ENCODE results near the gene TBC1D4. TPM values are rescaled to one million over a fixed set of nuclear protein-coding genes. Genes with fewer than 3 reads are reported as not detected.

The TBC1D4 gene
- total and polyA plus RNA-seq, 2 donors from 2014 or later = 14.7 to 51.8 TPM

- no peak for DNase-seq
- no peaks in the 10 kb centered on the region for H3K9me3 ChIP-seq (ENCODE audit: control insufficient read depth in 2 of 3, insufficient read depth in 1 of 3, low read length in 3 of 3)
- TF ChIP-seq CTCF (IDR thresholded peaks at IDR 0.05; ENCODE audit: borderline replicate concordance, extremely low read depth, insufficient read depth) = no peak
- FAIRE-seq = no peak
- no peak overlapping the region for H3K4me3 ChIP-seq (ENCODE audit: low read length in 3 of 3)
- H3K9ac ChIP-seq (ENCODE audit: low read length in 3 of 3) = no peak overlapping the region
- no peaks in the 10 kb centered on the region for H3K27me3 ChIP-seq (ENCODE audit: control insufficient read depth, insufficient read depth, low read length)
- H3K36me3 ChIP-seq (ENCODE audit: control insufficient read depth in 2 of 3, insufficient read depth in 3 of 3, low read length in 3 of 3) = peaks cover 0 to 2% (median 0%) of the 10 kb centered on the region in 3 donors
- intact Hi-C loops (cut with DNase I) = no loop called here
- no peak overlapping the region for H3K27ac ChIP-seq (ENCODE audit: low read depth in 2 of 2, low read length in 2 of 2)
- no peaks in the 10 kb centered on the region for H3K4me1 ChIP-seq (ENCODE audit: control insufficient read depth in 2 of 3, insufficient read depth in 2 of 3, low read depth in 1 of 3, low read length in 3 of 3)
Observed at GRCh38 chr13:75318138-75318833, 163.7 kb downstream of the TBC1D4 start.

GRCh38 chr13:75316427-75316826 lies 165.5 kb downstream of the TBC1D4 start:
- DNase-seq (no peak), FAIRE-seq (no peak)
- H3K9ac ChIP-seq (ENCODE audit: low read length in 3 of 3) = no peak overlapping the region
- H3K9me3 ChIP-seq (ENCODE audit: control insufficient read depth in 2 of 3, insufficient read depth in 1 of 3, low read length in 3 of 3) = no peaks in the 10 kb centered on the region
- H3K4me1 ChIP-seq (ENCODE audit: control insufficient read depth in 2 of 3, insufficient read depth in 2 of 3, low read depth in 1 of 3, low read length in 3 of 3) = no peaks in the 10 kb centered on the region
- H3K27ac ChIP-seq (ENCODE audit: low read depth in 2 of 2, low read length in 2 of 2) = no peak overlapping the region
- peaks cover 0 to 6% (median 4%) of the 10 kb centered on the region in 3 donors for H3K36me3 ChIP-seq (ENCODE audit: control insufficient read depth in 2 of 3, insufficient read depth in 3 of 3, low read length in 3 of 3)
- H3K27me3 ChIP-seq (ENCODE audit: control insufficient read depth, insufficient read depth, low read length) = no peaks in the 10 kb centered on the region
- intact Hi-C loops (cut with DNase I) = no loop called here
- TF ChIP-seq CTCF (IDR thresholded peaks at IDR 0.05; ENCODE audit: borderline replicate concordance, extremely low read depth, insufficient read depth) = no peak
- no peak overlapping the region for H3K4me3 ChIP-seq (ENCODE audit: low read length in 3 of 3)

DNA sequence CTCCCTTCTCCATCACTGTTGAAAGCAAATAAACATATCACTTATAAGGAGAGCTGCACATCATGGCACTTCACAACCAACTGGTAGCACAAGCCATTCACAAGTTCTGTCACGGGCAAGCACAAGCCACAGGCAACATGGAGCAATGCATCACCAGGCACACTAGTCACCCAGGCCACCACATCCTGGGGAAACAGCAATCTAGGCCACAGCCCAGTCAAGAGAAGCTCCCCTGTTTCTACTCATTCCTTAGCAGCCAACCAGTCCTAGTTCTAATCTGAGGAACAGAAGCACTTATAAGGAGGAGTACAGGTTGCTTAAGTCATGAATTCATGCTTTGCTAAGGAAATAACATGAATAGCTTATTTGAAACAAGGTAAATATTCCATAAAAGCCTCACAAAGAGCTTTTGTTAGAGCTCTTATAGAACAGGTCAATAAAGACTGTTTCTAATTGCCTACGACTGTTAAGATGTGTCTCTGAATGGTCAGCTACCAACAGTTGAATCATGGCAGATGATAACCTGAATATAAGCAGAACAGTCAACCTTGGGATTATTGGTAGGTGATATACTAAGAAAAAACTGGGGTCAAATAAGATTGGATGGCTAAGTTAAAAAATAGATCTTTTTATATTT lies 169.0 kb downstream of the TBC1D4 start:
- H3K9me3 ChIP-seq (ENCODE audit: control insufficient read depth in 2 of 3, insufficient read depth in 1 of 3, low read length in 3 of 3) = no peaks in the 10 kb centered on the region
- no peak overlapping the region for H3K27ac ChIP-seq (ENCODE audit: low read depth in 2 of 2, low read length in 2 of 2)
- no peaks in the 10 kb centered on the region for H3K27me3 ChIP-seq (ENCODE audit: control insufficient read depth, insufficient read depth, low read length)
- H3K4me1 ChIP-seq (ENCODE audit: control insufficient read depth in 2 of 3, insufficient read depth in 2 of 3, low read depth in 1 of 3, low read length in 3 of 3) = no peaks in the 10 kb centered on the region
- no peak overlapping the region for H3K4me3 ChIP-seq (ENCODE audit: low read length in 3 of 3)
- intact Hi-C loops (cut with DNase I) = no loop called here
- no peak for DNase-seq
- H3K9ac ChIP-seq (ENCODE audit: low read length in 3 of 3) = no peak overlapping the region
- TF ChIP-seq CTCF (IDR thresholded peaks at IDR 0.05; ENCODE audit: borderline replicate concordance, extremely low read depth, insufficient read depth) = no peak
- peaks cover 0 to 9% (median 6%) of the 10 kb centered on the region in 3 donors for H3K36me3 ChIP-seq (ENCODE audit: control insufficient read depth in 2 of 3, insufficient read depth in 3 of 3, low read length in 3 of 3)
- no peak for FAIRE-seq
